Neural progenitor cell (in vitro differentiated cells): ENCODE results near the gene ZBP1. TPM values are rescaled to one million over a fixed set of nuclear protein-coding genes. Genes with fewer than 3 reads are reported as not detected.

ENCODE experiments used
- DNase-seq: peaks from one replicate; pipeline ENCODE4 v3.0.0-alpha.2; 2016; ENCODE audit warnings: low spot score
- H2AFZ ChIP-seq: fragments of 200-600 bp; sonication (generic); replicated peaks from 2 replicates; pipeline ENCODE4 v1.6.1; 2016; ENCODE audit warnings: antibody characterized with exemption
- H3F3A ChIP-seq: fragments of 200-600 bp; sonication (generic); 2 replicates; pipeline ENCODE4 v1.6.1; 2016; ENCODE audit warnings: antibody characterized with exemption, low read depth
- H3K27ac ChIP-seq: fragments of 200-600 bp; sonication (generic); 2 replicates; pipeline ENCODE4 v1.5.1; 2016; ENCODE audit warnings: mild to moderate bottlenecking
- H3K27me3 ChIP-seq: fragments of 200-600 bp; sonication (generic); 2 replicates; pipeline ENCODE4 v1.6.1; 2016; ENCODE audit warnings: mild to moderate bottlenecking, moderate library complexity
- H3K36me3 ChIP-seq: fragments of 200-600 bp; sonication (generic); 2 replicates; pipeline ENCODE4 v1.5.1; 2016
- H3K4me1 ChIP-seq: fragments of 200-600 bp; sonication (generic); 2 replicates; pipeline ENCODE4 v1.6.1; 2016; ENCODE audit warnings: mixed run types
- H3K4me2 ChIP-seq: fragments of 200-600 bp; sonication (generic); 2 replicates; pipeline ENCODE4 v1.6.1; 2016
- H3K4me3 ChIP-seq: fragments of 200-600 bp; sonication (generic); 2 replicates; pipeline ENCODE4 v1.5.1; 2016
- H3K79me2 ChIP-seq: fragments of 200-600 bp; sonication (generic); 2 replicates; pipeline ENCODE4 v1.6.1; 2016; ENCODE audit warnings: low read depth
- H3K9ac ChIP-seq: fragments of 200-600 bp; sonication (generic); 2 replicates; pipeline ENCODE4 v1.6.1; 2016
- H3K9me3 ChIP-seq: fragments of 200-600 bp; sonication (generic); 2 replicates; pipeline ENCODE4 v1.5.1; 2016; ENCODE audit warnings: low read depth
- H4K20me1 ChIP-seq: fragments of 200-600 bp; sonication (generic); 2 replicates; pipeline ENCODE4 v1.6.1; 2016; ENCODE audit warnings: low read depth
- H3K27ac Mint-ChIP-seq: 3 replicates; pipeline ENCODE4 v1.8.0; 2021; ENCODE audit warnings: mixed read lengths
- H3K27me3 Mint-ChIP-seq: 2 replicates; pipeline ENCODE4 v1.8.0; 2022; ENCODE audit warnings: low read depth, mild to moderate bottlenecking, inconsistent platforms, moderate library complexity, mixed read lengths; ENCODE audit not compliant: insufficient read depth
- H3K36me3 Mint-ChIP-seq: 3 replicates; pipeline ENCODE4 v1.8.0; 2021; ENCODE audit warnings: mixed read lengths
- H3K4me1 Mint-ChIP-seq: 3 replicates; pipeline ENCODE4 v1.8.0; 2021; ENCODE audit warnings: mixed read lengths
- H3K4me3 Mint-ChIP-seq: 3 replicates; pipeline ENCODE4 v1.8.0; 2021; ENCODE audit warnings: mild to moderate bottlenecking, moderate library complexity, mixed read lengths
- H3K9me3 Mint-ChIP-seq: 3 replicates; pipeline ENCODE4 v1.8.0; 2020; ENCODE audit warnings: mixed read lengths
- CTCF ChIP-seq: fragments of 200-600 bp; sonication (generic); IDR thresholded peaks from 2 replicates; pipeline ENCODE4 v1.5.1; 2017; ENCODE audit warnings: antibody characterized with exemption, mild to moderate bottlenecking
- EZH2 ChIP-seq: fragments of 200-600 bp; sonication (generic); IDR thresholded peaks from 2 replicates; pipeline ENCODE4 v1.6.1; 2017; ENCODE audit warnings: antibody characterized with exemption, mild to moderate bottlenecking, moderate library complexity
- EZH2phosphoT487 ChIP-seq: fragments of 200-600 bp; sonication (generic); IDR thresholded peaks from 2 replicates; pipeline ENCODE4 v1.6.1; 2017; ENCODE audit warnings: antibody characterized with exemption
- total RNA-seq: library from RNA; depleted of rRNA; stranded (reverse); fragments of >200 nt; gene quantifications from 2 replicates; pipeline ENCODE4 v1.2.3, GENCODE V29; 2015; ENCODE audit warnings: low replicate concordance

Gene ZBP1
- total RNA-seq, 1 donor from 2014 or later, result not detected

GRCh38 chr20:57568088-57568896 is 51.9 kb downstream of the ZBP1 start:
- Histone ChIP-seq H3K79me2 (no peaks in the 10 kb centered on the region), H3K4me3 (no peak overlapping the region), H4K20me1 (no peaks in the 10 kb centered on the region), H3K36me3 (no peaks in the 10 kb centered on the region), H3K9ac (no peak overlapping the region), H3K27ac (no peak overlapping the region), H3K9me3 (no peaks in the 10 kb centered on the region), H3F3A (no peaks in the 10 kb centered on the region), H3K27me3 (no peaks in the 10 kb centered on the region), H2AFZ (no peak overlapping the region), H3K4me2 (no peak overlapping the region), H3K4me1 (peaks cover 4% of the 10 kb centered on the region)
- no peak overlapping the region for H3K4me3 Mint-ChIP-seq
- H3K27ac Mint-ChIP-seq, result no peak overlapping the region
- H3K27me3 Mint-ChIP-seq, result peaks cover 2% of the 10 kb centered on the region
- no peaks in the 10 kb centered on the region for H3K36me3 Mint-ChIP-seq
- peaks cover 2% of the 10 kb centered on the region for H3K9me3 Mint-ChIP-seq
- peaks cover 21% of the 10 kb centered on the region for H3K4me1 Mint-ChIP-seq
- no peak for DNase-seq
- TF ChIP-seq CTCF (no peak), EZH2 (no peak), EZH2phosphoT487 (no peak)

GRCh38 chr20:57567471-57568079 is 52.7 kb downstream of the ZBP1 start:
- Histone ChIP-seq H3K9ac (no peak overlapping the region), H3F3A (no peaks in the 10 kb centered on the region), H4K20me1 (no peaks in the 10 kb centered on the region), H3K4me3 (no peak overlapping the region), H3K27me3 (no peaks in the 10 kb centered on the region), H3K36me3 (no peaks in the 10 kb centered on the region), H3K79me2 (no peaks in the 10 kb centered on the region), H3K9me3 (no peaks in the 10 kb centered on the region), H3K27ac (no peak overlapping the region), H3K4me2 (no peak overlapping the region), H3K4me1 (peaks cover 4% of the 10 kb centered on the region), H2AFZ (no peak overlapping the region)
- no peak for DNase-seq
- peaks cover 2% of the 10 kb centered on the region for H3K27me3 Mint-ChIP-seq
- no peak overlapping the region for H3K27ac Mint-ChIP-seq
- H3K36me3 Mint-ChIP-seq, result no peaks in the 10 kb centered on the region
- TF ChIP-seq EZH2 (no peak), CTCF (no peak), EZH2phosphoT487 (no peak)
- no peak overlapping the region for H3K4me3 Mint-ChIP-seq
- peaks cover 17% of the 10 kb centered on the region for H3K4me1 Mint-ChIP-seq
- H3K9me3 Mint-ChIP-seq, result peaks cover 2% of the 10 kb centered on the region

- H2AFZ ChIP-seq, result no peak overlapping the region
- Mint-ChIP-seq H3K9me3 (peaks cover 2% of the 10 kb centered on the region), H3K4me1 (peaks cover 17% of the 10 kb centered on the region), H3K4me3 (no peak overlapping the region), H3K27me3 (peaks cover 2% of the 10 kb centered on the region), H3K36me3 (no peaks in the 10 kb centered on the region), H3K27ac (no peak overlapping the region)
- no peaks in the 10 kb centered on the region for H3K27me3 ChIP-seq
- H3K4me2 ChIP-seq, result no peak overlapping the region
- H3K79me2 ChIP-seq, result no peaks in the 10 kb centered on the region
- no peaks in the 10 kb centered on the region for H3K9me3 ChIP-seq
- no peak overlapping the region for H3K27ac ChIP-seq
- H3K36me3 ChIP-seq, result no peaks in the 10 kb centered on the region
- TF ChIP-seq EZH2phosphoT487 (no peak), CTCF (no peak), EZH2 (no peak)
- DNase-seq, result no peak
- no peak overlapping the region for H3K9ac ChIP-seq
- H4K20me1 ChIP-seq, result no peaks in the 10 kb centered on the region
- H3F3A ChIP-seq, result no peaks in the 10 kb centered on the region
- no peak overlapping the region for H3K4me3 ChIP-seq
- H3K4me1 ChIP-seq, result peaks cover 4% of the 10 kb centered on the region
Measured at GRCh38 chr20:57566803-57567459, 53.3 kb downstream of the ZBP1 start.
